GM19438 (cell line): ENCODE data around the gene CAMSAP2.

Experiments used
- ATAC-seq: cut with Tn5 transposase; IDR thresholded peaks from one replicate; pipeline ENCODE4 v1.9.1; 2021; ENCODE audit warnings: low read depth; ENCODE audit not compliant: unreplicated experiment

CAMSAP2 gene

DNA sequence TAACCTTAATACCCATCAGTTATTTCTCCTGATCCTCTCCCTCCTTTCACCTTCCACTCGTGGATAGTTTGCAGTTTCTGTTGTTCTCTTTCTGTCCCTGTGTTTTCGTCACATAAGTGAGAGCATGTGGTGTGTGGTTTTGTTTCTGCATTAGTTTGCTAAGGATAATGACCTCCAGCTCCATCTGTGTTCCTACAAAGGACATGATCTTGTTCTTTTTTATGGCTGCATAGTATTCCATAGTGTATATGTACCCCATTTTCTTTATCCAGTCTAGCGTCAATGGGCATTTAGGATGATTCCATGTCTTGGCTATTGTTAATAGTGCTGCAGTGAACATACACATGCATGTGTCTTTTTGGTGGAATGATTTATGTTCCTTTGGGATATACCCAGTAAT, 97.5 kb downstream of the CAMSAP2 start:
- no peak for ATAC-seq

GRCh38 chr1:200837931-200838571, 99.4 kb downstream of the CAMSAP2 start:
- ATAC-seq: no peak

DNA sequence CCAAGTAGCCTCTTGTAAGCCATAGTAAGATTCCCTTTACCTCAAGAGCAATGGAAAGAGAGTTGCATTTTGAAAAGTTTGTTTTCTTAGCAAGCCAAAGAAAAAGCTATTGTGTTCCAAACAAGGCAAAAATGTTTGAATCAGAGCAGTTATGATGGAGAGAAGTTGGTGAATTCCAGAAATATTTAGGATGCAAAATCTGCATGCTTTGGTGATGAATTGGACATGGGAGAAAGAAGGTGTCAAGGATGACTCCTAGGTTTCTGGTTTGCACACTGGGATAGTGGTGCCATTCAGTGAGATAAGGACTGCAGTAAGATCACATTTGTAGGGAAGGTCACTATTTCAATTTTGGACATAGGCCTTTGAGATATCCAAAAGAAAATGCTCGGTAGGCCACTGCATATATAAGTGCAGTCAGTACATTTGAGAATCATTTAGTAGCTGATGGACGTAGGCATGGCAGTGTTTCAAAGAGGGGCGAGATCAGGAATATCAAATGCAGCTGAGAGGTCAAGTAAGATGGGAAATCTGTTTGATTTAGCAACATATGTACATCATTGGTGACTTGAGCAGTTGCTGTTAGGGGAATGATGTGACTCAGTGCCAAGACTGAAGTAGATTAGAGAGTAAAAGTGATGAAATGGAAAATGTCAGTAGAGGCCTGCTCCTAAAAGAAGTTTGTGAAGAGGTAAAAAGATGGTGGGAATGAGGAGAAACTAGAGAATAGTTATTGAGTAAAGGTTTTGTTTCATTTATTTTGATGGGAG, 100.2 kb downstream of the CAMSAP2 start:
- no peak for ATAC-seq

DNA sequence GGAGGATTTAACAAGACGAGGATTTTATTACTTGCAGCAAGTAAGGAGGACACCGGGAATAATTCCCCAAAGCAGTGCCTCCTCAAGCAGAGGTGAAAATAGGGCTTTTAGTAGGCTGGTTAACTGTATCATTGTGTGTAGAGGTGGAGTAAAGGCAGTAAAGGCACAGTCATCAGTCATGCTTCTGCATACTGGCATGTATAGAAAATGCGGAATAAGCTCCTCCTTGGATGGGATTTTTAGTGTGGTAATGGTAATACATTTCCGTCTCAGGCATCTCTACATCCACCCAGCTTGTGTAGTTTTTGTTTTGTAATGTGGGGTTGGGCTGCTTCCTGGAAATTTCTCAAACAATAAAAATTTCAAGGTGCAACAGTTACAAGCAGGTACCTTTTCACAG, 106.7 kb downstream of the CAMSAP2 start:
- no peak for ATAC-seq

GRCh38 chr1:200846398-200846797, 107.7 kb downstream of the CAMSAP2 start:
- no peak for ATAC-seq

- ATAC-seq: no peak
Observed at GRCh38 chr1:200849430-200849829, 110.7 kb downstream of the CAMSAP2 start.

GRCh38 chr1:200850554-200850953, 111.9 kb downstream of the CAMSAP2 start:
- no peak for ATAC-seq

DNA sequence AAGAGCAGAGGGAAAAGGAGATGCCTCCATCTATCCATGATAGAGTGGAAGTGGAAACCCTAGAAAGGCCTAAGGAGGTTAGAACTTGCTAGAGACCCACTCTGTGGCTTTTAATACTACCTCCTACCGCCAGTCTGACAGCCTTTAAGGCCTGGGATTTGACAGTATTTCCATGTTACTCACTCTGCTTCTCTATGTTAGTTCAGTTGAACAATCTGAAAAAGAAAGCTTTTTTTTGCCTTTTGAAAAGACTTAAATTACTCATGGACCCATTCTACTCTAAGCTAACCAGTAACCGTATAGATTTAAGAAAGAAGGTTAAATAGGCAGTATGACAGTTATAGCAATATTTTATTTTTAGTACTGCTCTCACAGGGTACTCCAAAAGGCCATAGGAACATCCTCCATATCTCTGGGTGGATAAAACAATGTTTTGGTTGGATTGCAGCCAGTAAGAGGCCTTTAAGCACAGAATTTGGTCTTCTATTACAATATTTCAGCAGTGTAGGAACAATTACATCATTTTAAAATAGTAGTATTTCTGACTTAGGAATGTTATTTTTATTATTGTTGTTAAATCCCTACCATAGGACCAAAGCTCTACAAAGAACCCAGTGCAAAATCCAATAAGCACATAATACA, 118.1 kb downstream of the CAMSAP2 start:
- ATAC-seq: no peak

DNA sequence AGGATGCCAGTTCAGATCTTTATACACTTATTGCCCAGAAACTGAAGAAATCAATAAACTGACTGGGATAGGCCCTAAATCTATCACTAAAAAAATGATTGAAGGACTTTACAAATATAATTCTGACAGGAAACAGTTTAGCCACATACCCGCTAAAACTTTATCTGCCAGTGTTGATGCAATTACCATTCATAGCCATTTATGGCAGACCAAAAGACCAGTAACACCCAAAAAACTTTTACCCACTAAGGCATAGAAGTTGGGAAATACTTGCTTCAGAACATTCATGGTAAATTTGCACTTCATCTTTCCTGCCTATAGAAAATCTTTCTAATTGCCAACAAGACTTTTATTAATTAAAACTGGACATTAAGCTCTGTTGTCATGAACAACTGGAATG, 119.1 kb downstream of the CAMSAP2 start:
- no peak for ATAC-seq

DNA sequence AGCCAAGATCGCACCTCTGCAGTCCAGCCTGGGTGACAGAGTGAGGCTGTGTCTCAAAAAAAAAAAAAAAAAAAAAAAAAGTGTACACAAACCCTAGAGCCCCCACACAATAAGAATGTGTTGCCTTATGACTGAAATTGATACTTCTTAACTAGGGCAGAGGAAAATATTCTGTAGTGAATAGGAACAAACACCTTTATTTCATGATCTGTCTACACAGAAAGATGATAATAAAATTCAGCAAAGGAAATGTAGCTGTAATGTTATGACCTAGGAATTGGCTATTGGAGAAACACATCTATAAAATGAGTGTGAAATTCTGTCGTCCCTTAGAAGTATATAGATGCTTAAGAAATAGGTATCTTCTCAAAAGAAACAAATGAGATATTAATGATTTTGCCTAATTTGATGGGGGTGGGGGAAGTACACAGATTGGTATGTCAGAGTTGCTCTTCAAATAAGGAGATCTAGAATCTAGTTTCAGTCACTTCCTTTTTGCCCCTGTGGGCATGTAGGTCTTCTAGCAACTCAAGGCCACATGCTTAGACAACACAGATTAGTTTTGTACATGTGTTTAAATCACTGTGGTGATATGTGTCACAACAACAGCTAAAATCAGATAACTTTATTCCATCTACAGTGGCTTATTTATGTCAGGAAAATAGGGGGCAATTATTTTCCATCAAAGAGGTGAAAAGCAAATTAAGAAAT, 123.4 kb downstream of the CAMSAP2 start:
- ATAC-seq: no peak

GRCh38 chr1:200862713-200863415, 124.2 kb downstream of the CAMSAP2 start:
- ATAC-seq: no peak

GRCh38 chr1:200866116-200866515, 127.4 kb downstream of the CAMSAP2 start:
- ATAC-seq: no peak

DNA sequence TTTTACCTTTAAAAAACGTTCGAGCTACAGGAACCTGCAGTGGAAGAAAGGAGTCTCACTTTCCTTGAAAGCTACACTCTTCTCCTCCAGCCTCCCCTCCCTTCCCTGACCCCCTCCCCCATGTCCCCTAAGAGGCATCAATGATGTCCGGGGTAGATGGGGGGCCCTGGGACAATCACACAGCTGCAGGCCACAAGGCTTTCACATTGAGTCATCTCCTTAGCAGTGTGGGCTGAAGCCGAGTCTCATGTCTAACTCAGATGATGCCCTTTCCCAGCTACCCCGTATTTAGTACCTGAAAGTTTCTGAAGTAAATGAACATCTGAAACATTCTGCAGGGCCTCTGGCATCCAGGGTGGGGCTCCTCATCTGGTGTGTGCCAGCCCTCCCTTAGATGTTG, 127.8 kb downstream of the CAMSAP2 start:
- peak; percentile 85 for ATAC-seq

DNA sequence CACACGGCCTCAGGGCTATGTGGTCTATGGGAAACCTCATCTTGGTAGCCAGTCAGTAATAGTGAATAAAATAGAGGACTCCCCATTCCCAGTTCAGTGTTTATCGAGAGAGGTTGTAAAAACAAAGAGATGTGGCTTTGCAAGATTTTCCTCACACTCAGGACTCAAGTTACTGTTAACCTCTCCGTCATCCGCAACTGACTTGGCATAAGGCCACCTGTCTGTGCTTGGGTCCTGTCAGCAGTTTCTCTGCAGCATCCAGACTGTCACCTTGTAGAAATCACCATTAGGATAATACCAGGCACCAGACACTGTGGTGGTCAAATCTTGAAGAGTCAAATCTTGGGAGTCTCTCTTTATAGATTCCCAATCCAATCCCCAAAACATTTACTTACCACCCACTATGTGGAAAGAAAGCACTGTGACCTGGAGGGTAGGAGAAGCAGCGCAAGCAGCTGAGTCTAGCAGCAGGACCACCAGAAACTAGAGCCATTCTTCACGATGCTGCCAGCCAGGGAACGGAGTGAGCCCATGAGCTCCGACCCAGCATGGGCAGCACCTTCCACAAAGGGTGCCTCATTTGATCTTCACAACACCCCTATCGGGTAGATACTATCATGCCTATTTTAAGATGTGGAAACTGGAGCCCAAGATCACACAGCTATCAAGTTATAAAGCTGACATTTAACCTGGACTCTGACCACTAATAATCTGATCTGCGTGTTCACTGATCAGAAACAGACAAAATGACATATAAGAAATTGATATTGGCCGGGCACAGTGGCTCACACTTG, 128.5 kb downstream of the CAMSAP2 start:
- ATAC-seq: no peak

DNA sequence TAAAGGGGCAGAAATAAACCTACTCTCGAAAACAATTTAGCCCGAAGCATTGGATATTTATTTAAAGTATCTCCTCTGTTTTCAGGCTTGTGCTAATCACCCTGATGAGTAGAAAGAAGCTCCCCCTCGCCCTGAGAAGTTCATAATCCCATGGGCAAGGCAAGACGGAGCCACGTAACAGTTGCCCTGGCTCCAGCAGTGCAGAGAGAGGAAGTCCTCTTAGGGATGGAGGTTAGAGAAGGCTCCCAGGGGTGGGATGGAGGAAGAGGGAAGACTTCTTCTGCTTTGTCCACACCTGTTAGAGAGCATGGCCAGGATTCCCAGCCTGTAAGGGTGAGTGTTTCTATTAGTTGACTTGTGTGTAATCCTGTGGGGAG, 130.7 kb downstream of the CAMSAP2 start:
- ATAC-seq: no peak

GRCh38 chr1:200869753-200870391, 131.2 kb downstream of the CAMSAP2 start:
- ATAC-seq: peak; percentile 37

DNA sequence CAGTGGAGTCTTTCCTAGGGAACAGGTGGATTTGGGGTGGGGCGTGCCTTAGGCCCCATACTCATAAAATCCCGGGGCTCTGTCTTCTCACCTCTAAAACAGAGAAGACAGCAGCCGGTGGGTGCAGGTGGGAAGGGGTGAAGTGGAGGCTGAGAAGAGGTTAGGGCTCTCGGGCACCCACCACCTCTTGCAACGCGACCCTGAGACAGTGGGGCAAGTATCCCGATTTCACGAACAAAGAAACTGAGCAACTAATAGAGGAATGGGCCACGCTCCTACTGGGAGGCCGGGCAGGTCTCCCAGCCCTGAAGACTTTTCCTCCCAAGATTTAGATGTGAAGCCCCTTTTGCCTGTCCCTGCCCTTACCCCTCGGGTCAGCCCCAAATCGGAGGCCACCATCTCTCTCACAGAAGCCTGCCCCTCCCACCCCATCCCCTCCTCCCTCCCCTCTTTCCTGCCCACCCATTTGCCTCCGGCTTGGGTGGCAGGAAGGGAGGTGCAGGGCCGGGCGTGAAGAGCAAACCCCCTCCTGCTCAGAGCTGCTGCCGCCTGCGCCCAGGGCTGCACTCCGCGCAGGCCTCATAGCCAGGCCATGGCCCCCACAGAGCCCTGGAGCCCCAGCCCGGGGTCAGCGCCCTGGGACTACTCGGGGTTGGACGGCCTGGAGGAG, 133.9 kb downstream of the CAMSAP2 start, which contains the start of gene GPR25:
Gene GPR25 (plus strand): TSS at position 536 of the 670 bp plus-strand sequence. CDS start 57 bp downstream, at position 593.
- ATAC-seq: no peak

DNA sequence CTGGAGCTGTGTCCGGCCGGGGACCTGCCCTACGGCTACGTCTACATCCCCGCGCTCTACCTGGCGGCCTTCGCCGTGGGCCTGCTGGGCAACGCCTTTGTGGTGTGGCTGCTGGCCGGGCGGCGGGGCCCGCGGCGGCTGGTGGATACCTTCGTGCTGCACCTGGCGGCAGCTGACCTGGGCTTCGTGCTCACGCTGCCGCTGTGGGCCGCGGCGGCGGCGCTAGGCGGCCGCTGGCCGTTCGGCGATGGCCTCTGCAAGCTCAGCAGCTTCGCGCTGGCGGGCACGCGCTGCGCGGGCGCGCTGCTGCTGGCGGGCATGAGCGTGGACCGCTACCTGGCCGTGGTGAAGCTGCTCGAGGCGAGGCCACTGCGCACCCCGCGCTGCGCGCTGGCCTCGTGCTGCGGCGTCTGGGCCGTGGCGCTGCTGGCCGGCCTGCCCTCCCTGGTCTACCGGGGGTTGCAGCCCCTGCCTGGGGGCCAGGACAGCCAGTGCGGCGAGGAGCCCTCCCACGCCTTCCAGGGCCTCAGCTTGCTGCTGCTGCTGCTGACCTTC, 134.5 kb downstream of the CAMSAP2 start:
- ATAC-seq: no peak
